Measurements from ENCODE around the gene DPH6.
"Not testable (repeated sequence)": the region's sequence is repeated elsewhere in the genome, so short reads cannot be mapped to it uniquely, and the experiment has no call there.

The DPH6 gene, protein sequence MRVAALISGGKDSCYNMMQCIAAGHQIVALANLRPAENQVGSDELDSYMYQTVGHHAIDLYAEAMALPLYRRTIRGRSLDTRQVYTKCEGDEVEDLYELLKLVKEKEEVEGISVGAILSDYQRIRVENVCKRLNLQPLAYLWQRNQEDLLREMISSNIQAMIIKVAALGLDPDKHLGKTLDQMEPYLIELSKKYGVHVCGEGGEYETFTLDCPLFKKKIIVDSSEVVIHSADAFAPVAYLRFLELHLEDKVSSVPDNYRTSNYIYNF

GRCh38 chr15:35545824-35546510 is at the start of gene DPH6:
Gene DPH6, minus strand, starts transcription at chr15:35546165. Its CDS starts 24 bp downstream, at chr15:35546141.
- peak; percentile 82 for DNase-seq (ENCODE audit: low spot score)

DNA sequence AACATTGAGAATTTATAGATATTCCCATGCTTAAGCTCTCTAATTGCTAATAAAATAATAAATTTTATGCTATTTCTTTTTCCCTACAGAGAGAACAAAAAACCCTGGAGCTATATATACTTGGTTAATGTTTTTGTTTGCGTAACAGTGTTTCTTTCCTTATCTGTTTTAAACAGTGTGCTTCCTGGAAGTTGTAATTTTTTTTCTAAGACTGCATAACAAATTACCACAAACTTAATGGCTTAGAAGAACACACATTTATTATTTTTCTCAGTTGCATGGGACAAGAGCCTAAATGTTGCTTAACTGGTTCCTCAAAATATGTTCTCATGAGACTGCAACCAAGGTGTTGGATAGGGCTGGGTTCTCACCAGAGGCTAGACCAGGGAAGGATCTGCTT is 49.7 kb upstream of the DPH6 start:
- DNase-seq (ENCODE audit: low spot score) = no peak

- DNase-seq (ENCODE audit: low spot score) = not testable (repeated sequence)
Measured at GRCh38 chr15:35591987-35592386, 46.0 kb upstream of the DPH6 start.

DNA sequence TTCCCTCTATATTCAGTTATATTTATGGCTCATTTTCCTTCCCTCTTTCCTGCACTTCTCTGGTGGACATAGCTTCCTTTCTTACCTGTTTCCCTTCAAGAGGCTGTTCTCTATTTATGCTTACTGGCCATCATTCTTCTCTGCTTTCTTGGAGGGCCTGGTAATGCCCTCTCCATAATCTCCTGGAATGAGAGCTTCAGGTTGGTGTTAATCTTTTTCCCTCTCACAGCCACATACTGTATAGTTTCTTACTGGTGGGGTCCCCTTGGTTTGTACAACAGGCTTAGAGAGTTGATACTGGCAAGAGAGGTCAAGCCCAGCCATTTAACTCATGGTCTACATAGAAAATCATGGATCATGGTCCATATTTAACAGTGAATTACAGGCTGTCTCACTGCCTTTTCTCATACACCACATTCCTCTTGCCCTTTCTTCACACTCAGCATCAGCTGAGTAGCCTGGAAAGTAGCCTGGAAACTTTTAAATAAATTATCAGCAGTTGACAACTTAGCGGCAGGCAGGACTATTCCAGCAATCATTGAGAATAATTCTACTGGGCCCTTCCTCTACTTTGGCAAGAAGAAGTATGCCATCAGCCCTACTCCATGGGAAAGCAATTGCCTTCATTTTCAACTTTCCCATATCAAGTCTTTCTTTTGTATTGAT is 38.0 kb upstream of the DPH6 start:
- no peak for DNase-seq (ENCODE audit: low spot score)

DNA sequence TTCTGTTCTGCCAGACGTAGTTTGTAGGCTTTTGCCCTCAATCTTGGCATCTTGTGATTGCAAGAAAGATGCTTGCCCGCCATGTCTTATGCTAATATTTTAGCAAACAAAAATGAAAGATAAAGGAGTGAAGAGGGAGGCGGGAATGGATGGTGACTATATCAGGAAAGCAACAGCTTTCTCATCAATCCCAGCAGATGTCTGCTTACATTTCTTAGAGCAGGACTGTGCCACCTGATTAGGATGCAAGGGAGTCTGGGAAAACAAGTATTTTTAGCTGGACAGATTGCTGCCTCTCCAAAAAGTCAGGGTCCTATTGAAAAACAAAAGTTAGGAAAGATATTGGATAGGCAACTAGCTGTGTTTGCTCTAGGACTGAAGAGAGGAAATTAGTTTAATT is 34.6 kb upstream of the DPH6 start:
- no peak for DNase-seq (ENCODE audit: low spot score)

GRCh38 chr15:35567392-35567791 is 21.4 kb upstream of the DPH6 start:
- no peak for DNase-seq (ENCODE audit: low spot score)

DNA sequence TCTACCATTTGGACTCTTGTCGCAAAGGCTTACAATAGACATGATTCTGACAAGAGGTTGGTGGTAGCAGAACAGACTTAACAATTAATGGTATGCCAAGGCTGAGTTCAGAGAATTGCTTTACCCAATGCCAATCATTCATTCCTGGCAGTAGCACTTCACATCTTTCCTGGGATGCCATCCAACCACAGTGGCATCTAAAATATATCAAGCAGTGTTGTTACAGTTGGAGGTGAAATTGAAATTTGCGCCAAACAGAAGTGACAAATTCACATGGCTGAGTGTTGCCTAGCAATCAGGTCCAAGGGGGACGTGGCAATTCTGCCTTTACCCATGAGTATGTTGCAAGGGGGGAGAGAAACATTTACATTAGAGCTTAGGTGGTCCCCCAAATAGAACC is 21.0 kb upstream of the DPH6 start:
- DNase-seq (ENCODE audit: low spot score) = no peak

DNA sequence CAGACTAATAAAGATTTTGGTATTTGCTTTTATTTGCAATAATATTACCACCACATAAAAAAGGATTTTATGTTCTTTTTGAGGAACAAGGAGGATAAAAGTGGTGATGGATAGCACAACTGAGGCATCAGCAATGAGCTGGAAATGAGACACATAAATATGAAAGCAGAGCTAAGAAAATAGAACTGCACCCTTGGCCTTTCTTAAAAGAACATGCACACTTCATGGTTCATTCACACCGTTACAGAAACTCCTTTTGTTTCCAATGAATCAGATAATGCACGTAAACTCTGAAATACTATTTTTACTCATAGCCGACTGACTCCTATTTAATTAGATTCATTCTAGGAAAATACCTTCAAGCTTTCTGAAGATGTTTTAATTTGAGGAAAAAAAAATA is 19.9 kb upstream of the DPH6 start:
- DNase-seq (ENCODE audit: low spot score) = no peak

DNA sequence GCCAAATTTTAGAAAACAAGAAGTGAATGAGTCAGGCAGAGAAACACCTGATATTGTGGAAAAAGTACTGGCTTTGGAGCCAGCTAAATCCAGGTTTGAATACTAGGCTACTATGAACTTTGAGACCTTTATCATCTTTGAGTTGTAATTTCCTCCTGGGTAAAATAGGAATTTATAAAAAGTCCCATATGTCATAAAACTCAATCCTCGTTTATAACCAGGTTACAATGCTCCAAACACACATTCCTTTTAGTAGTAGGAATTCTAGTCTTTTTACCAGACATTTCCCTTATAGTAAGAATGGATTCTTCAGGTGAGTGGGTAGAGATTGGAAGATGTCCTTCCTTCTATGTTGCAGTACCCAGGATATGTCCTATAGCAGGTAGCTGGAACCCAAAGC is 16.7 kb upstream of the DPH6 start:
- DNase-seq (ENCODE audit: low spot score) = no peak

- DNase-seq (ENCODE audit: low spot score) = no peak
Measured at GRCh38 chr15:35561308-35561707, 15.3 kb upstream of the DPH6 start.

- DNase-seq (ENCODE audit: low spot score) = no peak
Measured at GRCh38 chr15:35560870-35561269, 14.9 kb upstream of the DPH6 start.

GRCh38 chr15:35560258-35560657 is 14.3 kb upstream of the DPH6 start:
- DNase-seq (ENCODE audit: low spot score) = no peak

DNA sequence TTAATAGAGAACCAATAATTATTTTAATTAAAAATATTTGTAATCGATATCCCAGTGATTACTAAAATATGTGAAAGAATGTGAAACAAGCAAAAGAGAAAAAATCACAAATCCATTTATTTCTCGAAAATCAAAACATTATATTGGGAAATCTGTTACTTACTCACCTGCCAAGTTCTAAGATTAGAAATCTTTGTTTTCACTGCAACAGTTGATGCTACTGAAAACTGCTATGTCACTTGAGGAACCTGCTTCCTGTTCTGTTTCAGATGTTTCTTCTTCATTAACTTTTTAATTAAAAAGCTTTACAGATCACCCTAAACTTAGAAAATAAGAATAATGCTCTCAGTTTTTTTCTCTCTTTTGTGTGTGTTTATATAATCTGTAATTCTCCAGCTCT is 13.7 kb upstream of the DPH6 start:
- no peak for DNase-seq (ENCODE audit: low spot score)

- no peak for DNase-seq (ENCODE audit: low spot score)
Measured at GRCh38 chr15:35557544-35557943, 11.6 kb upstream of the DPH6 start.

DNA sequence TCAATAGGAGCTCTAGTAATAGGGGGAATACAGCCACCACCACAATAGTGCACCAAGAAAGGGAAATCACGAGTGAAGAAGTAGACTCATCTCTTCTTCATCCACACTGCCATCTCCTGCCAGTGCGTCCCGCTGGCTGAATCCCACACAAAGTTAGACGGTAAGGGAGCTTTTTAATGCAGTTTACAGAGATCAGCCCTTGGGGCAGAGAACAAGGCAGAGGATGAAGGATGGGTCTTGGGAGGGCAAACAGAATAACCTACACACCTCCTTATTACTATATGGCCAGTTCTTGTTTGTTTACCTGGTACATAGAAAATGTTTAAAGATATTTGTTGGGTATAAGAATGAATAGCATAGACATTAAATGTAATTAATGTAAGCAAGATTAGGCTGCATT is 11.0 kb upstream of the DPH6 start:
- no peak for DNase-seq (ENCODE audit: low spot score)

DNA sequence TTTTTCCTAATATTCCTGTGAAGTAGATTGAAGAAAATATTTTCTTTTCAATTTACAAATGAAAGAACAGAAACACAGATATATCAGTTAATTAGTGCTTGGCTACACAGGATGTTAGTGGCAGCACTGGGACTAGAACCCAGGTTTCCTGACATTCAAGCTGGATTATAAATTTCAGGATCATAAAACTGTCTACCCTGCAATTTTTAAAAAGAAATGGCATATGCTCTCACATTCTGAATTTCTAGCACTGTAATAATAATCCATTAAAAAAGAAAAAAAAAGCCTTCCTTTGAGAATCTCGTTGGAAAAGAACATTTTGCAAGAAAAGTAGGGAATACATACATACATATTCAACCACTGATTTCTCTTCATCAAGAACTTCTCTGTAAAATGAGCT is 9.3 kb upstream of the DPH6 start:
- DNase-seq (ENCODE audit: low spot score) = no peak

DNA sequence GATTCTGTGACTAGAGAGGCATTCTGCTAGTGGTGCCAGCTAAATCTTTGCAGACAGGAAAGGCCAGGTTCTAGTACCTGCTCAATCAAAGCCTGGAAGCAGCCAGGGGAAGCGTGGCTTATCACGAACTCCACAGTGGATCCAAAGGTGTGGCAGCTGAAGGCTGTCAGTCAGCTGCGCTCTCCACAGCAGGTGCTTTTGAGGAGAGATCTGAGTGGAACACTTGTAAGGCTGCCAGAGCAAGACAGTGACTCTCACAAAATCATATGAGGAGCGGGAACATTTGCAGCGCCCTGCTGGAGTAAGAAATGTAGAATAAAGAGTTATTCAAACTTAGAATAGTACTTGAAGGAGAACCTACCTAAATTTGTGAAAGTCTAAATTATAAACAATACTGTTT is 5.0 kb upstream of the DPH6 start:
- DNase-seq (ENCODE audit: low spot score) = no peak

DNA sequence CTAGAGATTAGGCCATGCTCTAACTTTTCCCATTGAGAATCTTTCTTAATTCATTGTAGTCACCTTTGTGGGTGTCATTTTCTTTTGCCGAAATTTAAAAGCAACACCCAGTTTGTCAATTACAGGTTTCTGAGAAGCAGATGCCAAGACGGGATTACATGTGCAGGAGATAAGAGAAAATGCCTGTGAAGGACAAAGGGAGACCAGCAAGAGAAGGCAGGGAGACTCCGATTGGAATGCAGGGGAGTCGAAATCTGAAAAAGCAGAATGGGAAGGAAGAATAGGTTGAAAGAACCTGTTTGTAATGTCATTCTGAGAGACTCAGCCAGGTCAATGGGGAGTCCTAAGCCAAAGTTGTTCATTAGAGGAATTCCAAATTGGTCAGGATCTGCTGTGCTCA is 3.6 kb upstream of the DPH6 start:
- DNase-seq (ENCODE audit: low spot score) = no peak

- DNase-seq (ENCODE audit: low spot score) = no peak
Measured at GRCh38 chr15:35548435-35548834, 2.5 kb upstream of the DPH6 start.

DNA sequence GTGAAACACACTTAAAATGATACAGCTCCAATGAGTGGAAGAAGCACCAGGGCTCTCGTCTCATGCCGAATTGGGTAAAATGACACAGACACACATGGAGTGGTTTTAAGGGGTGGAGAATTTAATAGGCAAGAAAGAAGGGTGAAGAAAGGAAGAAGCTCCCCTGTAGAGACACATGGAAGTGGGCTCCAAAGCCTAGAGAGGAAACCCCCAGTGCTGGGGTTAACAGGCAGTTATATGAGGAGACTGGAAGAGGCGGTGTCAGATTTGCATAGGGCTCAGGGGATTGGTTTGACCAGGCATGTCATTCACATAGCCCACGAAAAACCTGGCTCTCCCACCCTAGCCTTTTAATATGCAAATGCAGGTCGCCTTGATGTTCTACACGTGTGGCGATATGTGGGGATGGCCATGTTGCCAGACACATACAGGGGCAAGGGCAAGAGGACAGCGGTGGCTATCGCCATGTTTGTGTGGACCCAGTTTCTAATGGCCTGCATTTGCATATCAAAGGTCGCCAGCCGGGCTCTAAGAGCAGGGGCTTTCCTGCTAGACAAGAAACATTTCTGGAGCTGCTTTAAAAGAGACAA is 1.9 kb upstream of the DPH6 start:
- no peak for DNase-seq (ENCODE audit: low spot score)

- no peak for DNase-seq (ENCODE audit: low spot score)
Measured at GRCh38 chr15:35546511-35547381, 781 bp upstream of the DPH6 start.

DNA sequence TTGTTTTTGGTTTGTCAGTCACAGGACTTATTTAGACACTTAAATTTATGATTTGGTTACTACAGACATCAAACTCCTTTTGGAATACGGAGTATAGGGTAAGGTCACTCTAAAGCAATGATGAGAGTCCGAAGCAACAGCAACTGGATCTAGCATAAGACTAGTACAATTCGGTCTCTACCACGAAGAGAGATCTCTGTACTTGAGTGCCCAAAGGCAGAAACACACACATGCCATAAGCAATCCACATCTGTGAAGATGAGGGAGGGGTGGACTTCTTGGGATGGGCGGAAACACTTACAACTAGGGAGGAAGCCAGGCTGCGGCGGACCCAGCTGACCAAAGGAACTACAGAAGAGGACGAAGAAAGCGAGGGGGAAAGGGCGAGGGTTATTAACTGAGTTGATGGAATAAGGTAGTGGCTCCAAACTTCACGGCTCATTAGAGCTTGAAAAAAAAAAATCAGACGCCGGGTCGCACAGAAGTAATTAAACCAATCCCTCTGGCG is 595 bp downstream of the DPH6 start:
- DNase-seq (ENCODE audit: low spot score) = peak; percentile 19
